Measurements from ENCODE around the gene MTARC1. TPM values are rescaled to one million over a fixed set of nuclear protein-coding genes. Genes with fewer than 3 reads are reported as not detected.

The MTARC1 gene
- total RNA-seq, 1 experiment from 2014 or later: 48.5 TPM

DNA sequence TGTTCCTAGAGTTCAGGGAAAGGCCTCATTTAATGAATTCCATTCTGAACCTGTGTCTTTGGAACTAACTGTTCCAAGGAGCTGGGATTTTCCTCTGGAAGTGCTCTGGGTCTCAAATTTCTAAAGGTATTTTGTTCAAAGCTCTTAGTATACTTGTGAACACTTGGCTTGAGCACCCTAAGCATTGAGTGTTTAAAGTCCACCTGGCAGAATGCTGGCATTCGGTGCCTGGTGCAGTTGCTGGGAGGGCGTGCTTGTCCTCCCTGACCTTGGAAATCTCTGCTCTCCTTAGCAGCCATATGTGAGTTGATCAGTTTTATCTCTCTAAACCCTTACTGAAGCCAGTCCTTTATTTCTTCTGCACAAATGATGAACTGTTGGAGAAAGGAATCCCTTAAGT lies 35.6 kb upstream of the MTARC1 start:
- Histone ChIP-seq H3K27me3 (ENCODE audit: low read length) (no peaks in the 10 kb centered on the region), H3K9me3 (ENCODE audit: low read length) (no peaks in the 10 kb centered on the region), H4K20me1 (ENCODE audit: low read length) (peaks cover 15% of the 10 kb centered on the region; the same call in 1 of the 2 replicates), H3K9ac (ENCODE audit: low read length) (no peak overlapping the region), H2AFZ (ENCODE audit: low read length) (no peak overlapping the region), H3K9me2 (replicated peaks; ENCODE audit: low read length) (no peaks in the 10 kb centered on the region), H3K4me3 (ENCODE audit: low read length) (no peak overlapping the region), H3F3A (ENCODE audit: low read length, unreplicated experiment) (no peaks in the 10 kb centered on the region), H3K4me1 (ENCODE audit: insufficient read depth, low read length) (peaks cover 34% of the 10 kb centered on the region), H3K27ac (ENCODE audit: low read length) (no peak overlapping the region), H3K4me2 (ENCODE audit: low read length) (peak overlapping the region; percentile 83), H3K36me3 (ENCODE audit: low read depth, low read length) (peaks cover 12% of the 10 kb centered on the region; the same call in 1 of the 2 replicates), H3K79me2 (ENCODE audit: low read length) (peaks cover 56% of the 10 kb centered on the region)
- ChIA-PET CTCF (interaction anchor here (0.6 kb wide), 1 partner anchor 544 kb away, joined by 3 read pairs; no protein-coding TSS in a partner anchor), POLR2A (ENCODE audit: unreplicated experiment) (no interaction called here)
- TF ChIP-seq EZH2phosphoT487 (IDR thresholded peaks at IDR 0.05; ENCODE audit: borderline replicate concordance, low read length): no peak
- TF ChIP-seq, protein P1, sequence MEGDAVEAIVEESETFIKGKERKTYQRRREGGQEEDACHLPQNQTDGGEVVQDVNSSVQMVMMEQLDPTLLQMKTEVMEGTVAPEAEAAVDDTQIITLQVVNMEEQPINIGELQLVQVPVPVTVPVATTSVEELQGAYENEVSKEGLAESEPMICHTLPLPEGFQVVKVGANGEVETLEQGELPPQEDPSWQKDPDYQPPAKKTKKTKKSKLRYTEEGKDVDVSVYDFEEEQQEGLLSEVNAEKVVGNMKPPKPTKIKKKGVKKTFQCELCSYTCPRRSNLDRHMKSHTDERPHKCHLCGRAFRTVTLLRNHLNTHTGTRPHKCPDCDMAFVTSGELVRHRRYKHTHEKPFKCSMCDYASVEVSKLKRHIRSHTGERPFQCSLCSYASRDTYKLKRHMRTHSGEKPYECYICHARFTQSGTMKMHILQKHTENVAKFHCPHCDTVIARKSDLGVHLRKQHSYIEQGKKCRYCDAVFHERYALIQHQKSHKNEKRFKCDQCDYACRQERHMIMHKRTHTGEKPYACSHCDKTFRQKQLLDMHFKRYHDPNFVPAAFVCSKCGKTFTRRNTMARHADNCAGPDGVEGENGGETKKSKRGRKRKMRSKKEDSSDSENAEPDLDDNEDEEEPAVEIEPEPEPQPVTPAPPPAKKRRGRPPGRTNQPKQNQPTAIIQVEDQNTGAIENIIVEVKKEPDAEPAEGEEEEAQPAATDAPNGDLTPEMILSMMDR (conservative IDR thresholded peaks at IDR 0.05; ENCODE audit: low read depth, low read length): no peak
- intact Hi-C loops (cut with micrococcal nuclease): no loop called here
- no peak for ATAC-seq
- no peak for DNase-seq
- no TSS peak for BruUV-seq (replicated peaks)

- TF ChIP-seq EZH2phosphoT487 (IDR thresholded peaks at IDR 0.05; ENCODE audit: borderline replicate concordance, low read length) (no peak), EZH2 (IDR thresholded peaks at IDR 0.05; ENCODE audit: low read length, unreplicated experiment) (no peak)
- TF ChIP-seq, protein P1 (conservative IDR thresholded peaks at IDR 0.05; ENCODE audit: low read depth, low read length): no peak
- Histone ChIP-seq H3K4me1 (ENCODE audit: insufficient read depth, low read length) (peaks cover 19% of the 10 kb centered on the region), H3K27me3 (ENCODE audit: low read length) (no peaks in the 10 kb centered on the region), H3K4me2 (ENCODE audit: low read length) (no peak overlapping the region), H3K79me2 (ENCODE audit: low read length) (peaks cover 45% of the 10 kb centered on the region), H3K4me3 (ENCODE audit: low read length) (no peak overlapping the region), H3K27ac (ENCODE audit: low read length) (no peak overlapping the region), H3K9me3 (ENCODE audit: low read length) (no peaks in the 10 kb centered on the region), H4K20me1 (ENCODE audit: low read length) (peaks cover 15% of the 10 kb centered on the region; the same call in 1 of the 2 replicates), H3F3A (ENCODE audit: low read length, unreplicated experiment) (no peaks in the 10 kb centered on the region), H3K9ac (ENCODE audit: low read length) (no peak overlapping the region), H3K36me3 (ENCODE audit: low read depth, low read length) (peaks cover 16% of the 10 kb centered on the region), H3K9me2 (replicated peaks; ENCODE audit: low read length) (no peaks in the 10 kb centered on the region), H2AFZ (ENCODE audit: low read length) (no peak overlapping the region)
- intact Hi-C loops (cut with micrococcal nuclease): no loop called here
- CTCF ChIA-PET: no interaction called here
- ATAC-seq: no peak
- DNase-seq: no peak
- no TSS peak for BruUV-seq (replicated peaks)
- POLR2A ChIA-PET (ENCODE audit: unreplicated experiment): no interaction called here
Measured at GRCh38 chr1:220754212-220754917, 32.3 kb upstream of the MTARC1 start.

GRCh38 chr1:220754918-220755295 lies 31.8 kb upstream of the MTARC1 start:
- CTCF ChIA-PET: no interaction called here

More at GRCh38 chr1:220754918-220755295, 31.8 kb upstream of the MTARC1 start:
- DNase-seq (no peak), ATAC-seq (no peak)
- Histone ChIP-seq H3K9me2 (replicated peaks; ENCODE audit: low read length) (no peaks in the 10 kb centered on the region), H3K27ac (ENCODE audit: low read length) (no peak overlapping the region), H3K9me3 (ENCODE audit: low read length) (no peaks in the 10 kb centered on the region), H3K4me3 (ENCODE audit: low read length) (no peak overlapping the region), H4K20me1 (ENCODE audit: low read length) (peaks cover 15% of the 10 kb centered on the region; the same call in 1 of the 2 replicates), H2AFZ (ENCODE audit: low read length) (no peak overlapping the region), H3K4me2 (ENCODE audit: low read length) (no peak overlapping the region), H3K4me1 (ENCODE audit: insufficient read depth, low read length) (peaks cover 14% of the 10 kb centered on the region), H3F3A (ENCODE audit: low read length, unreplicated experiment) (no peaks in the 10 kb centered on the region), H3K27me3 (ENCODE audit: low read length) (no peaks in the 10 kb centered on the region), H3K79me2 (ENCODE audit: low read length) (peaks cover 40% of the 10 kb centered on the region), H3K36me3 (ENCODE audit: low read depth, low read length) (peaks cover 16% of the 10 kb centered on the region), H3K9ac (ENCODE audit: low read length) (no peak overlapping the region)
- TF ChIP-seq EZH2 (IDR thresholded peaks at IDR 0.05; ENCODE audit: low read length, unreplicated experiment): no peak
- BruUV-seq (replicated peaks): no TSS peak
- POLR2A ChIA-PET (ENCODE audit: unreplicated experiment): no interaction called here
- intact Hi-C loops (cut with micrococcal nuclease): no loop called here

Measured in PC-3 (cell line).